Immature natural killer cell (primary cell): Measurements from ENCODE around the gene SPRYD3. TPM values are rescaled to one million over a fixed set of nuclear protein-coding genes. Genes with fewer than 3 reads are reported as not detected.
"Not testable (repeated sequence)": the region's sequence is repeated elsewhere in the genome, so short reads cannot be mapped to it uniquely, and the experiment has no call there.

ENCODE experiments used
- DNase-seq, 3 donors: peaks; one replicate each; pipeline ENCODE4 v3.0.0; 2022; ENCODE audit warnings: mixed read lengths in 1 of 3
- H3K27ac Mint-ChIP-seq, 6 donors: one replicate each; pipeline ENCODE4 v1.8.0; 2020; ENCODE audit warnings: mixed read lengths in 6 of 6, mild to moderate bottlenecking in 5 of 6, inconsistent platforms in 4 of 6, moderate library complexity in 3 of 6
- H3K27me3 Mint-ChIP-seq, 3 donors: one replicate each; pipeline ENCODE4 v1.8.0; 2020 to 2021; ENCODE audit warnings: low read depth in 3 of 3, mild to moderate bottlenecking in 3 of 3, mixed read lengths in 3 of 3, moderate library complexity in 3 of 3, inconsistent platforms in 1 of 3
- H3K36me3 Mint-ChIP-seq, 3 donors: one replicate each; pipeline ENCODE4 v1.8.0; 2020; ENCODE audit warnings: mixed read lengths in 3 of 3, inconsistent platforms in 2 of 3, mild to moderate bottlenecking in 2 of 3
- H3K4me1 Mint-ChIP-seq, 2 donors: one replicate each; pipeline ENCODE4 v1.8.0; 2020; ENCODE audit warnings: inconsistent platforms in 2 of 2, mild to moderate bottlenecking in 2 of 2, mixed read lengths in 2 of 2, moderate library complexity in 1 of 2
- H3K4me3 Mint-ChIP-seq, 5 donors: one replicate each; pipeline ENCODE4 v1.8.0; 2020; ENCODE audit warnings: mild to moderate bottlenecking in 5 of 5, mixed read lengths in 5 of 5, inconsistent platforms in 3 of 5, moderate library complexity in 3 of 5
- H3K9me3 Mint-ChIP-seq, 6 donors: one replicate each; pipeline ENCODE4 v1.8.0; 2020; ENCODE audit warnings: mild to moderate bottlenecking in 6 of 6, mixed read lengths in 6 of 6, inconsistent platforms in 4 of 6, moderate library complexity in 3 of 6
- polyA plus RNA-seq, 3 donors: library from polyadenylated mRNA; unstranded; fragments of 300-500 nt; fragmentation: Illumina TruSeq; gene quantifications; one replicate each; pipeline ENCODE4 v1.2.3, GENCODE V29; 2021

Gene SPRYD3
- polyA plus RNA-seq, 3 donors from 2014 or later: 35.6 to 70.4 (median 59.6) TPM

- Mint-ChIP-seq H3K36me3 (no peaks in the 10 kb centered on the region), H3K4me1 (peaks cover 24 to 31% of the 10 kb centered on the region in 2 donors), H3K27me3 (peaks cover 6 to 7% (median 7%) of the 10 kb centered on the region in 3 donors), H3K4me3 (peak within 1 kb of the TSS; percentile 70 to 85 (median 81)), H3K9me3 (no peaks in the 10 kb centered on the region), H3K27ac (peak within 1 kb of the TSS in 4 of 6 donors; percentile 35 to 72 (median 52))
- peak; percentile 43 to 59 (median 51) for DNase-seq
These were observed 18.6 kb upstream of the SPRYD3 start, which contains the start of gene IGFBP6 for GRCh38 chr12:53097564-53098353. IGFBP6 (plus strand) TSS chr12:53097667; CDS start chr12:53097718, 51 bp downstream.

- Mint-ChIP-seq H3K4me1 (peaks cover 20 to 26% of the 10 kb centered on the region in 2 donors), H3K27ac (peak overlapping the region in 1 of 6 donors; percentile 62)
These were observed 18.0 kb upstream of the SPRYD3 start for GRCh38 chr12:53097207-53097563.

GRCh38 chr12:53096759-53097158 lies 17.6 kb upstream of the SPRYD3 start:
- no peak for DNase-seq
- Mint-ChIP-seq H3K9me3 (no peaks in the 10 kb centered on the region), H3K36me3 (no peaks in the 10 kb centered on the region), H3K27me3 (peaks cover 6 to 7% (median 7%) of the 10 kb centered on the region in 3 donors), H3K27ac (peak overlapping the region in 1 of 6 donors; percentile 62), H3K4me3 (peak overlapping the region; percentile 70 to 82 (median 76)), H3K4me1 (peaks cover 19 to 25% of the 10 kb centered on the region in 2 donors)

More at GRCh38 chr12:53097207-53097563, 18.0 kb upstream of the SPRYD3 start:
- DNase-seq: no peak
- Mint-ChIP-seq H3K27me3 (peaks cover 6 to 7% (median 7%) of the 10 kb centered on the region in 3 donors), H3K36me3 (no peaks in the 10 kb centered on the region), H3K9me3 (no peaks in the 10 kb centered on the region), H3K4me3 (peak overlapping the region; percentile 70 to 82 (median 76))

- Mint-ChIP-seq H3K27ac (no peak overlapping the region), H3K36me3 (no peaks in the 10 kb centered on the region), H3K4me3 (peak overlapping the region in 2 of 5 donors; percentile 3 to 80), H3K9me3 (no peaks in the 10 kb centered on the region), H3K27me3 (peaks cover 6 to 10% (median 7%) of the 10 kb centered on the region in 3 donors), H3K4me1 (peaks cover 19 to 25% of the 10 kb centered on the region in 2 donors)
- no peak for DNase-seq
These were observed 17.0 kb upstream of the SPRYD3 start for GRCh38 chr12:53096089-53096741.

- H3K27ac Mint-ChIP-seq, H3K27me3 Mint-ChIP-seq, H3K9me3 Mint-ChIP-seq, DNase-seq, H3K36me3 Mint-ChIP-seq: not testable (repeated sequence)
- Mint-ChIP-seq H3K4me3 (peak overlapping the region in 1 of 5 donors; percentile 63), H3K4me1 (peaks cover 19 to 25% of the 10 kb centered on the region in 2 donors)
These were observed 16.4 kb upstream of the SPRYD3 start for GRCh38 chr12:53095596-53095895.

- not testable (repeated sequence) for DNase-seq, H3K36me3 Mint-ChIP-seq, H3K9me3 Mint-ChIP-seq, H3K27me3 Mint-ChIP-seq, H3K27ac Mint-ChIP-seq
- peak overlapping the region in 1 of 5 donors; percentile 63 for H3K4me3 Mint-ChIP-seq
- peaks cover 19 to 25% of the 10 kb centered on the region in 2 donors for H3K4me1 Mint-ChIP-seq
These were observed 15.8 kb upstream of the SPRYD3 start for GRCh38 chr12:53094796-53095595.

- Mint-ChIP-seq H3K36me3 (no peaks in the 10 kb centered on the region), H3K27ac (no peak overlapping the region), H3K4me1 (peaks cover 18 to 22% of the 10 kb centered on the region in 2 donors), H3K4me3 (no peak overlapping the region), H3K9me3 (no peaks in the 10 kb centered on the region), H3K27me3 (peaks cover 7 to 10% (median 8%) of the 10 kb centered on the region in 3 donors)
- DNase-seq: no peak
These were observed 15.2 kb upstream of the SPRYD3 start for GRCh38 chr12:53094394-53094787.

- no peak for DNase-seq
- Mint-ChIP-seq H3K9me3 (no peaks in the 10 kb centered on the region), H3K4me3 (no peak overlapping the region), H3K27me3 (peaks cover 6 to 10% (median 7%) of the 10 kb centered on the region in 3 donors), H3K27ac (no peak overlapping the region), H3K4me1 (peaks cover 13 to 17% of the 10 kb centered on the region in 2 donors), H3K36me3 (no peaks in the 10 kb centered on the region)
These were observed 14.7 kb upstream of the SPRYD3 start for GRCh38 chr12:53093777-53094393.

GRCh38 chr12:53091756-53092155 lies 12.6 kb upstream of the SPRYD3 start:
- no peak overlapping the region for H3K27ac Mint-ChIP-seq

GRCh38 chr12:53090554-53090953 lies 11.4 kb upstream of the SPRYD3 start:
- H3K36me3 Mint-ChIP-seq: no peaks in the 10 kb centered on the region

More at GRCh38 chr12:53091756-53092155, 12.6 kb upstream of the SPRYD3 start:
- no peaks in the 10 kb centered on the region for H3K9me3 Mint-ChIP-seq
- H3K36me3 Mint-ChIP-seq: no peaks in the 10 kb centered on the region
- peaks cover 0 to under 1% of the 10 kb centered on the region in 2 donors for H3K4me1 Mint-ChIP-seq
- no peak overlapping the region for H3K4me3 Mint-ChIP-seq
- no peak for DNase-seq
- H3K27me3 Mint-ChIP-seq: peaks cover 3 to 16% (median 7%) of the 10 kb centered on the region in 3 donors

GRCh38 chr12:53090105-53090504 lies 10.9 kb upstream of the SPRYD3 start:
- Mint-ChIP-seq H3K4me1 (no peaks in the 10 kb centered on the region), H3K4me3 (no peak overlapping the region), H3K9me3 (no peaks in the 10 kb centered on the region), H3K27me3 (peaks cover 3 to 14% (median 5%) of the 10 kb centered on the region in 3 donors), H3K27ac (no peak overlapping the region), H3K36me3 (no peaks in the 10 kb centered on the region)
- no peak for DNase-seq

More at GRCh38 chr12:53090554-53090953, 11.4 kb upstream of the SPRYD3 start:
- no peaks in the 10 kb centered on the region for H3K4me1 Mint-ChIP-seq
- no peak overlapping the region for H3K4me3 Mint-ChIP-seq
- H3K27me3 Mint-ChIP-seq: peaks cover 3 to 14% (median 6%) of the 10 kb centered on the region in 3 donors
- no peak for DNase-seq
- H3K9me3 Mint-ChIP-seq: no peaks in the 10 kb centered on the region
- H3K27ac Mint-ChIP-seq: no peak overlapping the region

- no peaks in the 10 kb centered on the region for H3K36me3 Mint-ChIP-seq
- DNase-seq: no peak
- H3K9me3 Mint-ChIP-seq: no peaks in the 10 kb centered on the region
- no peak overlapping the region for H3K4me3 Mint-ChIP-seq
- no peaks in the 10 kb centered on the region for H3K4me1 Mint-ChIP-seq
- peaks cover 0 to 7% (median 5%) of the 10 kb centered on the region in 3 donors for H3K27me3 Mint-ChIP-seq
- H3K27ac Mint-ChIP-seq: no peak overlapping the region
These were observed 7.2 kb upstream of the SPRYD3 start for GRCh38 chr12:53086361-53086760.

GRCh38 chr12:53082637-53083175 lies 3.5 kb upstream of the SPRYD3 start:
- DNase-seq: no peak
- no peaks in the 10 kb centered on the region for H3K9me3 Mint-ChIP-seq
- peaks cover 5 to 6% (median 5%) of the 10 kb centered on the region in 3 donors for H3K27me3 Mint-ChIP-seq
- no peak overlapping the region for H3K4me3 Mint-ChIP-seq
- H3K4me1 Mint-ChIP-seq: peaks cover 23 to 30% of the 10 kb centered on the region in 2 donors
- peaks cover 0 to 4% (median 0%) of the 10 kb centered on the region in 3 donors for H3K36me3 Mint-ChIP-seq
- H3K27ac Mint-ChIP-seq: no peak overlapping the region
